HuH-7.5 (cell line): Measurements from ENCODE around the gene DENND5A.
"Not testable (repeated sequence)": the region's sequence is repeated elsewhere in the genome, so short reads cannot be mapped to it uniquely, and the experiment has no call there.

Experiments used
- DNase-seq: peaks from one replicate; pipeline ENCODE4 v3.0.0; 2011; ENCODE audit warnings: low spot score

The DENND5A gene

GRCh38 chr11:9210922-9211320, 54.2 kb downstream of the DENND5A start:
- no peak for DNase-seq

- no peak for DNase-seq
Measured at GRCh38 chr11:9210224-9210921, 54.8 kb downstream of the DENND5A start.

GRCh38 chr11:9209604-9210003, 55.5 kb downstream of the DENND5A start:
- not testable (repeated sequence) for DNase-seq

GRCh38 chr11:9208726-9209501, 56.2 kb downstream of the DENND5A start:
- no peak for DNase-seq

- DNase-seq, result no peak
Measured at GRCh38 chr11:9207229-9207628, 57.9 kb downstream of the DENND5A start.

- no peak for DNase-seq
Measured at GRCh38 chr11:9206496-9206895, 58.7 kb downstream of the DENND5A start.

- DNase-seq, result no peak
Measured at GRCh38 chr11:9203691-9204311, 61.3 kb downstream of the DENND5A start.

- no peak for DNase-seq
Measured at GRCh38 chr11:9201372-9202162, 63.6 kb downstream of the DENND5A start.

- DNase-seq, result no peak
Measured at GRCh38 chr11:9200471-9200870, 64.7 kb downstream of the DENND5A start.

- no peak for DNase-seq
Measured at GRCh38 chr11:9193316-9193715, 71.8 kb downstream of the DENND5A start.

GRCh38 chr11:9192561-9192960, 72.6 kb downstream of the DENND5A start:
- DNase-seq, result no peak

- DNase-seq, result not testable (repeated sequence)
Measured at GRCh38 chr11:9190326-9191016, 74.7 kb downstream of the DENND5A start.

GRCh38 chr11:9188860-9189259, 76.3 kb downstream of the DENND5A start:
- not testable (repeated sequence) for DNase-seq

- DNase-seq, result no peak
Measured at GRCh38 chr11:9187616-9188015, 77.5 kb downstream of the DENND5A start.

GRCh38 chr11:9184516-9184915, 80.6 kb downstream of the DENND5A start:
- DNase-seq, result no peak

- no peak for DNase-seq
Measured at GRCh38 chr11:9182180-9182871, 82.8 kb downstream of the DENND5A start.

GRCh38 chr11:9180784-9181183, 84.4 kb downstream of the DENND5A start:
- no peak for DNase-seq

GRCh38 chr11:9179141-9179540, 86.0 kb downstream of the DENND5A start:
- DNase-seq, result no peak

GRCh38 chr11:9178716-9179115, 86.4 kb downstream of the DENND5A start:
- DNase-seq, result no peak

- no peak for DNase-seq
Measured at GRCh38 chr11:9177438-9178091, 87.6 kb downstream of the DENND5A start.
